Caco-2 (cell line): ENCODE results near the gene ERCC8. TPM values are rescaled to one million over a fixed set of nuclear protein-coding genes. Genes with fewer than 3 reads are reported as not detected.

Source experiments
- BruUV-seq: library from RNA; stranded (reverse); fragments of 400-500 nt; replicated peaks from 2 replicates; lab custom pipeline; 2021; lab: Mats Ljungman, UMichigan
- CTCF ChIA-PET: fragments of 300-600 bp; sonication (Branson Sonifier 250); formaldehyde crosslinking; loops from one replicate; lab custom pipeline; 2022; ENCODE audit warnings: antibody characterized with exemption; lab: Charles Lee
- POLR2A ChIA-PET: fragments of 300-600 bp; sonication (Branson Sonifier 250); formaldehyde crosslinking; loops from one replicate; lab custom pipeline; 2022; ENCODE audit warnings: antibody characterized with exemption; lab: Charles Lee
- DNase-seq, 2 experiments: peaks; one replicate each; pipeline versions ENCODE4 v3.0.0 to v3.0.0-alpha.2; 2020 to 2022
- H3K27me3 ChIP-seq: replicated peaks from 2 replicates; pipeline ENCODE4 v1.6.0; 2011; ENCODE audit warnings: low read length; ENCODE audit not compliant: control insufficient read depth, insufficient read depth
- H3K36me3 ChIP-seq: 2 replicates; pipeline ENCODE4 v1.5.1; 2011; ENCODE audit warnings: low read length; ENCODE audit not compliant: control insufficient read depth, insufficient read depth
- H3K4me1 ChIP-seq: fragments of 250-450 bp; sonication (Bioruptor Pico); 2 replicates; pipeline ENCODE4 v1.5.1; 2020; ENCODE audit warnings: mild to moderate bottlenecking
- H3K4me3 ChIP-seq: 2 replicates; pipeline ENCODE4 v1.5.1; 2011; ENCODE audit warnings: low read depth, mild to moderate bottlenecking, control low read depth, low read length
- H3K9me3 ChIP-seq: fragments of 250-450 bp; sonication (Bioruptor Pico); 2 replicates; pipeline ENCODE4 v1.5.1; 2020; ENCODE audit warnings: mild to moderate bottlenecking, moderate library complexity
- H3K27ac Mint-ChIP-seq: one replicate; pipeline ENCODE4 v1.8.0; 2022; ENCODE audit warnings: mixed read lengths; ENCODE audit not compliant: unreplicated experiment
- H3K27me3 Mint-ChIP-seq: one replicate; pipeline ENCODE4 v1.8.0; 2022; ENCODE audit warnings: mixed read lengths; ENCODE audit not compliant: insufficient read depth, unreplicated experiment
- H3K36me3 Mint-ChIP-seq: one replicate; pipeline ENCODE4 v1.8.0; 2022; ENCODE audit warnings: mild to moderate bottlenecking, mixed read lengths; ENCODE audit not compliant: insufficient read depth, unreplicated experiment
- H3K4me1 Mint-ChIP-seq: one replicate; pipeline ENCODE4 v1.8.0; 2022; ENCODE audit warnings: low read depth, mixed read lengths; ENCODE audit not compliant: unreplicated experiment
- H3K4me3 Mint-ChIP-seq: one replicate; pipeline ENCODE4 v1.8.0; 2022; ENCODE audit warnings: mild to moderate bottlenecking, moderate library complexity, mixed read lengths; ENCODE audit not compliant: unreplicated experiment
- H3K9me3 Mint-ChIP-seq: one replicate; pipeline ENCODE4 v1.8.0; 2022; ENCODE audit warnings: mixed read lengths; ENCODE audit not compliant: unreplicated experiment
- CTCF ChIP-seq, 2 experiments: fragments of 200-600 bp in 1 of 2; IDR thresholded peaks; 1 replicate in 1 of 2; 2 replicates in 1 of 2; pipeline versions ENCODE4 v1.5.1 to v1.8.0; 2011 to 2022; ENCODE audit warnings: antibody characterized with exemption in 1 of 2, control low read depth in 1 of 2, inconsistent platforms in 1 of 2, low read depth in 1 of 2, low read length in 1 of 2, mild to moderate bottlenecking in 1 of 2, moderate library complexity in 1 of 2; ENCODE audit not compliant: insufficient read depth in 1 of 2, severe bottlenecking in 1 of 2, unreplicated experiment in 1 of 2
- intact Hi-C: fragments of 100-400 bp; cut with micrococcal nuclease; formaldehyde crosslinking; loops from one replicate; pipeline ENCODE4 v1.10.0; 2022; ENCODE audit not compliant: unreplicated experiment
- total RNA-seq: library from RNA; stranded (reverse); gene quantifications from 2 replicates; pipeline ENCODE4 v1.2.3, GENCODE V29; 2022

Gene ERCC8
- total RNA-seq, 1 experiment from 2014 or later = 19.8 TPM

DNA sequence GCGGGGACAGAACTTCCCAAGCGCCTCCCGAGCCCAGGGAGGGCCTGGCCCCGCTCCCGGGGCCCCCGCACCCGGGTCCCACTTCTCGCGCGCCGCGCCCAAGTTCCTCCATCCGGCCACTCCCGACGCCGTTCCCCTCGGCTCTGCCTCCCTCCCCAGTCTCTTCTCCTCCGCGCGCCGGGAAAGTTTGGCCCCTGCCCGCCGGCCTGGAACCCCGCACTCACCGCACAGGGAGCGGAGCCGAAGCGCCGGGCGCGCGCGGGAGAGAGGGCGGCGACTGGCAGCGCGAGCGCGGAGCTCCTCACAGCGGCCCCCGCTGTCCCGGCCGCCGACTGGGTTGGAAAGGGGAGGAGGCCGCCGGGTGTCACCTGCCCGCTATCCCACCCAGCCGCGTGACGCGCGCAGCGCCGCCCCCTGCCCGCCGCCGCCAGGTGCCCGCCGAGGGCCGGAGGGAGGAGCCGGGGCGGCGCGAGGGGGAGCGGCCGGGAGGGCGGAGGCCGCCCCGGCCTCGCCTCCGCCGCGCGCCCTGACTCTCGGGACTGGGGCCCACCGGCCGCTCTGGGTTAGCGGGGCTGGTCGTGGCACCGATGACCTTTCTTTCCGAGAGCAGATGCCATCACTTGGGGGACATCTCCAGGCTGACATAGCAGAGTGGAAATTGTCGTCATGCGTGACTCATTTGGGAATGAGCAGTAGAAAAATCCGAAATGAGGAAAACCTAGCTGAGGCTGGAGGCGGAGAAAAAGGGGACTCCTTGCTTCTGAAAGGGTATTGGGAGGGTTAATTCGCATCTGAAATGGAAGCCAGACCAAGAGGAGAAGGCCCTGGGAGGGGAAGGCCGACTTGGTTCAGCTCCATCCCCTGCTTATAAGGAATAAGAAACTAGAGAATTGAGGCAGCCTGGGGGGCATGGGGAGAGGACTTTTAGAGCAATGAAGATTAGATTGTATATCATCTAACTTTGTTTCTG, 100.6 kb downstream of the ERCC8 start, which contains the start of gene ELOVL7:
Gene ELOVL7 (minus strand): TSS at position 334 of the 970 bp plus-strand sequence. CDS start 56,872 bp downstream, outside the sequence.
- TF ChIP-seq CTCF (IDR thresholded peaks at IDR 0.05; ENCODE audit: insufficient read depth in 1 of 2, low read depth in 1 of 2, low read length in 1 of 2, severe bottlenecking in 1 of 2, unreplicated experiment in 1 of 2) = peak; percentile 36 to 56
- peaks cover 4% of the 10 kb centered on the region; the same call in 1 of the 2 replicates for H3K4me1 ChIP-seq
- DNase-seq = peak; percentile 92 to 96
- H3K4me3 ChIP-seq = peak within 1 kb of the TSS; percentile 97
- peak within 1 kb of the TSS; percentile 86 for H3K27ac Mint-ChIP-seq
- BruUV-seq = no TSS peak
- ChIA-PET CTCF (interaction anchor here (0.6 to 1.6 kb wide), 5 partner anchors 101 to 168 kb away, joined by 3 to 8 read pairs (median 4); partner anchors contain the start of genes DEPDC1B, ERCC8 and NDUFAF2), POLR2A (interaction anchor here (0.7 to 2.2 kb wide), 4 partner anchors 29 to 145 kb away, joined by 3 to 23 read pairs (median 3); partner anchors contain the start of genes DEPDC1B and ERCC8)
- no peaks in the 10 kb centered on the region for H3K36me3 ChIP-seq
- intact Hi-C loops = loop anchor here (1.0 to 10.0 kb wide), 4 partner anchors 34 to 167 kb away; no protein-coding TSS in a partner anchor
- no peaks in the 10 kb centered on the region for H3K9me3 Mint-ChIP-seq
- H3K27me3 ChIP-seq = 0 out of 2 replicates have a peak, but pooled peaks cover 2% of the 10 kb centered on the region
- peaks cover 31% of the 10 kb centered on the region for H3K4me1 Mint-ChIP-seq
- H3K4me3 Mint-ChIP-seq = peak within 1 kb of the TSS; percentile 96
- H3K36me3 Mint-ChIP-seq = peaks cover 11% of the 10 kb centered on the region
- H3K27me3 Mint-ChIP-seq = no peaks in the 10 kb centered on the region
- H3K9me3 ChIP-seq = no peaks in the 10 kb centered on the region

GRCh38 chr5:60843386-60843935, 101.4 kb downstream of the ERCC8 start:
- no TSS peak for BruUV-seq
- H3K9me3 ChIP-seq = no peaks in the 10 kb centered on the region
- H3K36me3 ChIP-seq = no peaks in the 10 kb centered on the region
- Mint-ChIP-seq H3K4me3 (peak overlapping the region; percentile 96), H3K36me3 (peaks cover 11% of the 10 kb centered on the region), H3K27ac (peak overlapping the region; percentile 86), H3K4me1 (peaks cover 32% of the 10 kb centered on the region), H3K9me3 (no peaks in the 10 kb centered on the region), H3K27me3 (no peaks in the 10 kb centered on the region)
- TF ChIP-seq CTCF (IDR thresholded peaks at IDR 0.05; ENCODE audit: insufficient read depth in 1 of 2, low read depth in 1 of 2, low read length in 1 of 2, severe bottlenecking in 1 of 2, unreplicated experiment in 1 of 2) = no peak
- peaks cover 6% of the 10 kb centered on the region for H3K4me1 ChIP-seq
- POLR2A ChIA-PET = interaction anchor here (1.0 to 2.2 kb wide), 2 partner anchors 29 to 144 kb away, joined by 3 to 23 read pairs; partner anchors contain the start of gene DEPDC1B
- H3K27me3 ChIP-seq = 0 out of 2 replicates have a peak, but pooled peaks cover 2% of the 10 kb centered on the region
- H3K4me3 ChIP-seq = peak overlapping the region; percentile 97
- intact Hi-C loops = loop anchor here (1.0 to 10.0 kb wide), 4 partner anchors 33 to 166 kb away; no protein-coding TSS in a partner anchor
- CTCF ChIA-PET = interaction anchor here (1.0 to 1.6 kb wide), 3 partner anchors 49 to 155 kb away, joined by 3 to 8 read pairs (median 4); partner anchors contain the start of gene DEPDC1B
- DNase-seq = no peak
